Epithelial cell of proximal tubule (primary cell): ENCODE measurements around the gene MAP7D3. TPM values are rescaled to one million over a fixed set of nuclear protein-coding genes. Genes with fewer than 3 reads are reported as not detected.
"Not testable (repeated sequence)": the region's sequence is repeated elsewhere in the genome, so short reads cannot be mapped to it uniquely, and the experiment has no call there.

Experiments
- DNase-seq: peaks from one replicate; pipeline ENCODE4 v3.0.0-alpha.2; 2011; ENCODE audit warnings: low read depth
- H3K4me3 ChIP-seq: 2 replicates; pipeline ENCODE4 v1.5.1; 2011; ENCODE audit warnings: low read depth, mild to moderate bottlenecking, low read length
- total RNA-seq: library from RNA; depleted of rRNA; stranded (reverse); fragments of >200 nt; gene quantifications from 2 replicates; pipeline ENCODE4 v1.2.3, GENCODE V29; 2015
- TF ChIP-seq, protein P1 (sequence below): conservative IDR thresholded peaks from 2 replicates; pipeline ENCODE4 v1.5.1; 2012; ENCODE audit warnings: low read depth, mild to moderate bottlenecking, low read length

Gene MAP7D3, protein sequence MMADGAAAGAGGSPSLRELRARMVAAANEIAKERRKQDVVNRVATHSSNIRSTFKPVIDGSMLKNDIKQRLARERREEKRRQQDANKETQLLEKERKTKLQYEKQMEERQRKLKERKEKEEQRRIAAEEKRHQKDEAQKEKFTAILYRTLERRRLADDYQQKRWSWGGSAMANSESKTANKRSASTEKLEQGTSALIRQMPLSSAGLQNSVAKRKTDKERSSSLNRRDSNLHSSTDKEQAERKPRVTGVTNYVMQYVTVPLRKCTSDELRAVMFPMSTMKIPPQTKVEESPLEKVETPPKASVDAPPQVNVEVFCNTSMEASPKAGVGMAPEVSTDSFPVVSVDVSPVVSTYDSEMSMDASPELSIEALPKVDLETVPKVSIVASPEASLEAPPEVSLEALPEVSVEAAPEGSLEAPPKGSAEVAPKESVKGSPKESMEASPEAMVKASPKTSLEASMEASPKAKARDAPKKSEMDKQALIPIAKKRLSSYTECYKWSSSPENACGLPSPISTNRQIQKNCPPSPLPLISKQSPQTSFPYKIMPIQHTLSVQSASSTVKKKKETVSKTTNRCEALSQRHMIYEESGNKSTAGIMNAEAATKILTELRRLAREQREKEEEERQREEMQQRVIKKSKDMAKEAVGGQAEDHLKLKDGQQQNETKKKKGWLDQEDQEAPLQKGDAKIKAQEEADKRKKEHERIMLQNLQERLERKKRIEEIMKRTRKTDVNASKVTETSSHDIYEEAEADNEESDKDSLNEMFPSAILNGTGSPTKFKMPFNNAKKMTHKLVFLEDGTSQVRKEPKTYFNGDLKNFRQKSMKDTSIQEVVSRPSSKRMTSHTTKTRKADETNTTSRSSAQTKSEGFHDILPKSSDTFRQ
- total RNA-seq, result 10.9 and 18.6 TPM in 2 replicates

DNA sequence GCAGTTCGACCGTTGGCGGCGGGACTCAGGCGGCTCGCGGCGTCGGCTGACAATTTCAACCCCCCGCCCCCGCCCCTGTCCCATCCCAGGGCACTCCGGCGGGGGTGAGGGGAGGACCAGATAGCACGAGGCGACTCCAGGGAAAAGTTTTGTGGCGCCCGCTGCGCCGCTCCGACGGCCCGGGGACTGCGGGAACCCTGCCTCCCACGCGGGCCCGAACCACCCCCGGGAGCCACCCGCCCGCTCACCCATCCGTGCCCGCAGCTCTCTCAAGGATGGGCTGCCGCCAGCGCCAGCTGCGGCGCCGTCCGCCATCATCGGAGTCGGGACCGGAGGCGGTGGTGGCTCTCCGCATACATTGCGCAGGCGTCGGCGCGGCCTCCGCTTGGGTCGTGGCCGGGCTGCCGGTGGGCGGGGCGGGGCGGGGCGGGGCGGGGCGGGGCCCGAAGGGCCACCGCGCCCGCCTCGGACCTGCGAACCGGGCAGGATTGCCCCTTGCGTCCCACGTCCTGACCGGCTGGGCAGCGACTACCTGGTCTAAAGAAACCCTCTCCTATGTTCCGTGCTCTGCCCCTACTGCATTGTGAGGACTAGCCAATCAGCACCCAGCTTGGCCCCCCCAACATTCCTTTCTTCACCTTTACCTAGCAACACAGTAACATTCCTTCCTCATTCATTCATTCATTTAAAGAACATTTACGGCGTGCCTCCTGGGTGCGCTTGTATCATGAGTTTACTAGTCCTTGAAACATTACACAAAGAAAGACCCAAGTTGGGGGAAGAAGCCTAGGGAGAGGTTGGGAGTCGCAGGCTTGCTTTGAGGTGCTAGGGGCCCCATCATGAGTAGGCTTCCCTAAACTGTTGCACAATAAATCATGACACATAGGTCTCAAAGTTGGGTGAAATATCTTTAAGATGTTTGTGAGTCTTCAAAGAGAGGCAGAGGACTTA, at the start of gene MAP7D3:
Gene MAP7D3 (minus strand): TSS at position 360 of the 951 bp plus-strand sequence. CDS start 42 bp downstream, at position 318.
- DNase-seq, result no peak
- H3K4me3 ChIP-seq, result peak within 1 kb of the TSS; percentile 70

DNA sequence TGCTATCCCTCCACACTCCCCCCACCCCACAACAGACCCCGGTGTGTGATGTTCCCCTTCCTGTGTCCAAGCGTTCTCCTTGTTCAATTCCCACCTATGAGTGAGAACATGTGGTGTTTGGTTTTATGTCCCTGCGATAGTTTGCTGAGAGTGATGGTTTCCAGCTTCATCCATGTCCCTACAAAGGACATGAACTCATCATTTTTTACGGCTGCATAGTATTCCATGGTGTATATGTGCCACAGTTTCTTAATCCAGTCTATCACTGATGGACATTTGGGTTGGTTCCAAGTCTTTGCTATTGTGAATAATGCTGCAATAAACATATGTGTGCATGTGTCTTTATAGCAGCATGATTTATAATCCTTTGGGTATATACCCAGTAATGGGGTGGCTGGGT, 49.5 kb upstream of the MAP7D3 start, which contains the start of gene ADGRG4:
Gene ADGRG4 (plus strand): TSS at position 243 of the 400 bp plus-strand sequence. CDS start 7,815 bp downstream, outside the sequence.
- not testable (repeated sequence) for H3K4me3 ChIP-seq, DNase-seq

More for the DNA sequence above, at the start of gene MAP7D3:
- TF ChIP-seq, protein P1, sequence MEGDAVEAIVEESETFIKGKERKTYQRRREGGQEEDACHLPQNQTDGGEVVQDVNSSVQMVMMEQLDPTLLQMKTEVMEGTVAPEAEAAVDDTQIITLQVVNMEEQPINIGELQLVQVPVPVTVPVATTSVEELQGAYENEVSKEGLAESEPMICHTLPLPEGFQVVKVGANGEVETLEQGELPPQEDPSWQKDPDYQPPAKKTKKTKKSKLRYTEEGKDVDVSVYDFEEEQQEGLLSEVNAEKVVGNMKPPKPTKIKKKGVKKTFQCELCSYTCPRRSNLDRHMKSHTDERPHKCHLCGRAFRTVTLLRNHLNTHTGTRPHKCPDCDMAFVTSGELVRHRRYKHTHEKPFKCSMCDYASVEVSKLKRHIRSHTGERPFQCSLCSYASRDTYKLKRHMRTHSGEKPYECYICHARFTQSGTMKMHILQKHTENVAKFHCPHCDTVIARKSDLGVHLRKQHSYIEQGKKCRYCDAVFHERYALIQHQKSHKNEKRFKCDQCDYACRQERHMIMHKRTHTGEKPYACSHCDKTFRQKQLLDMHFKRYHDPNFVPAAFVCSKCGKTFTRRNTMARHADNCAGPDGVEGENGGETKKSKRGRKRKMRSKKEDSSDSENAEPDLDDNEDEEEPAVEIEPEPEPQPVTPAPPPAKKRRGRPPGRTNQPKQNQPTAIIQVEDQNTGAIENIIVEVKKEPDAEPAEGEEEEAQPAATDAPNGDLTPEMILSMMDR, result no peak

DNA sequence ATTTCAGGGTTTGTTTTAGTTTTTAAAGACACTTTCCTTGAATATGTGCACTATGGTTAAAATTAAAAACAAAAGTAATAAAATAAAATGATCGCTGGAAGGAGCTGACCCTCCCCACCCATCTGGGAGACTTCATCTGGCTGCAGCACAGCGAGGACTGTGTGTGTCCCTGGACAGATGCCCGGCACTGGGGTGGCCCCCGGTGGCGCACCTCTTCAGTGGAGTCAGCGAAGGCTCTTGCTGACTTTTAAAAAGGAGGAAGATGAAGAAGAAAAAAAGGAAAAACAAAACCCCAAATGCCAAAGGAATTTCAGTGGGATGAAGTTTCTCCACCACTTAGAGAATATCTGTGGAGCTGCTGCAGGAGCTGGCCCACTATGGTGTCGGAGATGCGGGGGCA, 44.2 kb upstream of the MAP7D3 start:
- no peak overlapping the region for H3K4me3 ChIP-seq
- no peak for DNase-seq
- TF ChIP-seq, protein P1, result no peak

DNA sequence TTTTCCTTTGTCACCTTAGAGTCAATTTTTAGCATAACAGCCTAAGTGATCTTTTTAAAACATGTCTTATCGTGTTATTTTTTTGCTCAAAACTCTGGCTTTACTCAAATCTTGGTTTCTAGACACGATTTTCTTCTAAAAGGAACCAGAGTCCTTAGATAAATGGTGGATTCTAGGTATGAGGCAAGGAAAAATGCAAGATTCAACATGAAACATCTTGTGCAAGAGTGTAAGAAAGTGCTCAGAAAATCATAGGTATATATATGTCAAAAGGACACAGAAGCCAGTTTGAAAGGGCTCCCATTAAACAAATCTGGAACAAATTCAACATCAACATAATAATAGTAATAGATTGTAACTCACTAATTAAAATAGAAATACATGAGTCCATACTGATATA, 41.5 kb upstream of the MAP7D3 start:
- TF ChIP-seq, protein P1, result no peak
- no peak overlapping the region for H3K4me3 ChIP-seq
- DNase-seq, result no peak

DNA sequence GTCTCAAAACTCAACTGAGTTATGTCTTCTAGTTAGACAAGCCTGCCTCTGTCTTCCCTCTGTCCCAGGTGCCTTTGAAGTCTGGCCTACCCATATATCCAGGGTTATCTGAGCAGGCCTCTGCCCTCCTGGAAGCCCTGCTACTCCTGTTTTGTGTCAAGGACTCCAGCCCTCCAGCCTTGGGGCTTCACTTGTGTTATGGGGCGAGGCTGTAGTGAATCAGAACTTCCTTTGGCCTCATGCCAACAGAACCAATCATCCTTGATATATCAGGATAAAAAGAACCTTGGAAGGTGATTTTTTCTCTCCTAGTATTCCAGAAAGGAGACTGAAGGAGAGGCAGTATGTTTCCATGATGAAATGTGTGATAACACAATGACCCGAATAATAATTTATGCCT, 40.6 kb upstream of the MAP7D3 start:
- no peak overlapping the region for H3K4me3 ChIP-seq
- TF ChIP-seq, protein P1, result no peak
- DNase-seq, result no peak

DNA sequence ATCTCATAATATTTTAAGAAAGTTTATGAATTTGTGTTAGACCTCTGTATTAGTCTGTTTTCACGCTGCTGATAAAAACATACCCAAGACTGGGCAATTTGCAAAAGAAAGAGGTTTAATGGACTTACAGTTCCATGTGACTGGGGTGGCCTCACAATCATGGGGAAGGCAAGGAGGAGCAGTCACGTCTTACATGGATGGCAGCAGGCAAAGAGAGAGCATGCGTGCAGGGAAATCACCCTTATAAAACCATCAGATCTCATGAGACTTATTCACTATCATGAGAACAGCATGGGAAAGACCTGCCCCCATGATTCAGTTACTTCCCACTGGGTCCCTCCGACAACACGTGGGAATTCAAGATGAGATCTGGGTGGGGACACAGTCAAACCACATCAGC, 35.2 kb upstream of the MAP7D3 start:
- H3K4me3 ChIP-seq, DNase-seq: not testable (repeated sequence)

DNA sequence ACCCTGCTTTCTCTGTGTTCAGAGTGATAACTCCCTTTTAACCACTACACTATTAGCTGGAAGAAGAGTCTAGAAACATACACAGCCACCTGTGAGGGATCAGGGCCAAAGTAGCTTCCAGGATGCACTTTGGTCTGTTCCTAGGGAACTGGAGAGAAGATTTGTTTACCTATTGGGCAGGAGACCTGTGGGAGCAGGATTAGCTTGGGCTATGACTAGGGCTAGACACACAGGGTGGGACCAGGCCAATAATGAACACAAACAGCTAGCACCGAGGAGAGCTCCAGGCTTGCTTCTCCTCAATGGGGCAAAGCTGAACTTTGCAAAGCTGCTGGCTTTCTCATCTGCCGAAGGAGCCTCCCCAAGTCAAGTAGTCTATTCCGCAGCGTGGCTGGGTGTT, 24.4 kb upstream of the MAP7D3 start:
- TF ChIP-seq, protein P1, result no peak
- DNase-seq, result no peak
- H3K4me3 ChIP-seq, result no peak overlapping the region
